8988T (cell line): ENCODE data around the gene CARD9.

Experiments
- DNase-seq: peaks from one replicate; pipeline ENCODE4 v3.0.0; 2011

CARD9 gene

GRCh38 chr9:136318111-136318775 is 55.2 kb downstream of the CARD9 start:
- DNase-seq: no peak

DNA sequence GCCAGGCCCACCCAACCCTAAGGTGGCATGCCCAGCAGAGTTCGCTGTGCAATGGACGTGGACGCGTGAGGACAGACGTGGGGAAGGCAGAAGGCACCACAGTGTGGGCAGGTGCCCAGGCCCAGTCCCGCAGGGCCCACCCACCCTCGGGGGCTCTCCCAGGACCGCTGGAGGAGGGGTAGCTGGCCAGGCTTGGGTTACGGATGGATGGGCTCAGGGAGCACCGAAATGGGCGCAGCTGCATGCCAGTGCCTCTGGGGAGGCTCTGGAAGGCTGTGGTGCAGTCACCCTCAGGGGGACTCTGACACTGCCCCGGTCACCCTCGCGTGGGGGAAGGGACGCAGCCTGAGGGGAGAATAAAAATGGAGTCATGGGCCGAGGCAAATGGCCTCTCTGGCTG is 55.8 kb downstream of the CARD9 start:
- no peak for DNase-seq

GRCh38 chr9:136316896-136317676 is 56.4 kb downstream of the CARD9 start:
- DNase-seq: no peak

- DNase-seq: no peak
Measured at GRCh38 chr9:136316271-136316751, 57.2 kb downstream of the CARD9 start.

- no peak for DNase-seq
Measured at GRCh38 chr9:136314944-136315343, 58.5 kb downstream of the CARD9 start.

- DNase-seq: no peak
Measured at GRCh38 chr9:136314056-136314416, 59.4 kb downstream of the CARD9 start.
